HG03095 (cell line): ENCODE results near the gene FNDC3B.

Source experiments
- ATAC-seq: cut with Tn5 transposase; IDR thresholded peaks from one replicate; pipeline ENCODE4 v1.9.1; 2021; ENCODE audit warnings: moderate library complexity; ENCODE audit not compliant: unreplicated experiment

Gene FNDC3B

GRCh38 chr3:172300862-172301261 lies 261.5 kb downstream of the FNDC3B start:
- ATAC-seq: no peak

- no peak for ATAC-seq
These were observed 262.8 kb downstream of the FNDC3B start for GRCh38 chr3:172302203-172302602.

DNA sequence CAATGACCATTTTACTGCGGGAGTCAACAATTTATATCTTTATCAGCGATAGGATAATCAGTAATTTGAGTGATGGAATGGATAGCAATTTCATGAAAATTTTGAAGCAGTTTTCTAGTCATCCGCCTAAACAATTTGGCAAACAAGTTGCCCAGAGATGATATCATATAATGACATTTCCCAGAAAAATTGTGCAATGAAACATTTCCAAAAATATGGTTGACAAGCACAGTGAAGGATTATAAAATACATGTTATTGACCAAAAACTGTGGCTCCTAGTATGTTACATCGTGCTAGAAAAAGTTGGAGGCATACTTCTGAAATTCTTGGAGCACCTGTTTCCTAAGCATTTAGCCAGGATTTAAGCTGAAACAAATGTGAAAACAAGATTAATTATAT lies 263.8 kb downstream of the FNDC3B start:
- ATAC-seq: no peak

DNA sequence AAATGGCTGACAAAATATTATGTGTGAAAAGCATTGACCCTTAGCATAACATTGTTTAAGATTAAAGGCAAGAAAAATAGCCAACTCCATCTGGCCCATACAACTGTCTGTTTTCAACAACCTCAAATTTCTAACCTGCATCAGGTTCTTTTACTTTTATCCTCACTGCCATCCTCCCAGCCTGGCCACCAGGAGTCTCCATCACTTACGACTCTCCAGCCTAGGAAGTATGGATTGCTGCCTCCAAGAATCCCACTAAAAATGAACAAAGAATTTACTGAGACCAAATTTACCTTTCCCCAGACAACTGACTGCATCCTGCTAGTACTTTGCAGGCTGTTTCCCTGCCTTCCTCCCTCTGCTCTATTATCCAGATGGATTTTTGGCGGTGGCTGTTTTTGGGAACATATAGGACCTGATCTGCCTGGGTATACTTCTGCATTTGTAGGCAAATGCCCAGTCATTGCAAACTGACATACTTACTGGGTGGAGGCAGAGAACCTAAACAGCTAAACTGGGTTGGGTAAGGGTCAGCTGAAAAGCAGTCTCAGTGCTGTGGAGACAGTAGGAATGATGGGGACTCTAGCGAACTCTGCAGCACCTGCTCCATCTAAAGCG lies 264.7 kb downstream of the FNDC3B start:
- no peak for ATAC-seq

DNA sequence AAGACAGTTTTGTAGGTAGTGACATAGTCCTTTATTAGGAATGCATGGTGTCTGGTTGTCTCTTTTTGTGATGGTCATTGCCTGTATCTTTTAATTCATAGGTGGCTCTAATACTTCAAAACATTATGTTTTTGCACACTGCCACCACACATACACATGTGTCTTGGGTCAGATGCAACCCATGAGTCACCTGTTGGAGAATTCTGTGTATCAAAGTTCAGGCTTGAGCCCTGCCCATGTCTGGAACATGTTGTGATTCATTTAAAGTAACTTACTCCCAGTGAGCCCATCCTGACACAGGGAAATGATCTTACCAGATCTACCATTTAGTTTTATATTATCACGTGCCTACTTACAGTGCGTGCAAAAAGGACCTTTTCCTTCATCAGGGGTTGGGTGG lies 266.2 kb downstream of the FNDC3B start:
- no peak for ATAC-seq

DNA sequence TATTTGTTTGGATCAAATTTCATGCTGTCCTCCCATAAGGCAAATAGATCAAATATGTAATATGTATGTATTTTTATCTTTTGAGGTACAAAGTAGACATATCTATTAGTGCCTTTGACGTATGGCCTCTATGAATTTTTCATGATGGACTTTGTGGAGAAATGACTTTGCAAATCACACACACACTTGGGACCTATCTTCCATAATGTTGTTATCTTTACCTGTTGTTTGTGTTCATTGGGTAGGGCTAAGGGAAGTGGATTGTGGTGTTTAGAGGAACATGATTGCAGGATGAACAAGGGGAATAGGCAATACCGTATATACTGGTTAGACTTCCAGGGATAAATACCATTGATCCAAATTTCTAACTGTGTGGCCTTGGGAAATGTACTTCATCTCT lies 266.6 kb downstream of the FNDC3B start:
- ATAC-seq: no peak

GRCh38 chr3:172307141-172307560 lies 267.8 kb downstream of the FNDC3B start:
- no peak for ATAC-seq

GRCh38 chr3:172309059-172309458 lies 269.7 kb downstream of the FNDC3B start:
- no peak for ATAC-seq

DNA sequence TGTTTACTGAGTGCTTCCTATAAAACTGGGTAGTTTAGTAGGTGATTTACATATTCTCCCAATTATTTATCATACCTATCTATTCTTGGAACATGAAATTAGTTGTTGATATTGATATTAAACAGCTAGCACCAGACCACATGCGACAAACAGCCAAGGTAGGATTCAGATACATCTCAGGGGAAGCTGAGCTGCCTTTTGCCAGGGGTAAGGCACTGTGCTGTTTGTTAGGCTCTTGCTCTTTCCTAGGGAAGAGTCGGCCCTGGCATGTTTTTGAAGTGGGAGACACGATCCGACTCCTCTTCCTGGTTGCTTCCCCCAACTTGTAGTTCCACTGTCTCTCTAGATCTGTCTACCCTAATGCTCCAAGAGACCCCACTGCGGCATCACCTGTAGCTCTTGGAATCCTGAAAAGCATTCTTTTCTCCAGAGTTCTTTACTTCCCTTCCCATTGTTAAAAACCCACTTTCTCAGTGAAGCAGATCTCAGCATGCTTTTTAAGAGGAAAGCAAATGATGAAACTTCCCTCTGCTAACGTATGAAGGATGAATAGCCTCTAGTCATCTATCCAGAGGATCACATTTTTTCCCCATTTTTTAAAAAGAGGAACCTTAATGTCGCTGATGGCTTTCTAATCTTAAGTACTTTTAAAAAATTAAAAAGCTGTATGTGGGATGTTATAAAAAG lies 270.5 kb downstream of the FNDC3B start:
- no peak for ATAC-seq

DNA sequence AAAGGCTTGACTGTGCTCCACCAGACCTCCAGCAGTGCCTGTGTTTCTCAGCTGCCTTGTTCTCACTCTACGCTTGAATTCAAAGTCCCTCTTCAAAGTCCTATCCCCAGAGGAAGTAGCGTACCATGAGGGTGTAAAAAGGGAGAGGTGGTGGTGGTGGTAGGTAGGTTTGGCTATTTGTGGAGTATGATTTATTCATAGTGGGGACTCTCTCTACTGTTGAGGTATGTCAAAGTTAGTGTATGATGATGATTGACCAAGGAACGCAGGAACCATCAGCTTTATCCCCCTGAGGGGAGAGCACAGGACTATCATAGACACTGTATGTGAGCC lies 271.0 kb downstream of the FNDC3B start:
- ATAC-seq: no peak

DNA sequence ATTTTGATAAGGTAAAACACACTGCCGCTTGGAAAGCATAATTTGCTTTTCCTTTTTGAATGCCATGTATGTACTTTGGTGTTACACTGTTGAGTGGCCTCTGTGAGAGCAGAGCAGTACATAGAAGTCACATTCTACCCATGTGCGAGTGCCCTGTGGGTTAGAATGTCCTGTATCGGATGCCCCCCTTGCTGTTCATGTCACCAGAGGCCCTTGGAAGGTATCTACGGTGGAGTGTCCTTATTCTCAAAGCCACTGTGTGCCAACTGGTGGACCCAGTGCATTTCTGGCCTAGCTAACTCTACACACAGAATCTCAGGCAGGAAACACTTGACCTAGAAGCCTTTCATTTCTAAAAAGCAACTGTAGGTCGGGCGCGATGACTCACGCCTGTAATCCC lies 271.8 kb downstream of the FNDC3B start:
- ATAC-seq: no peak

GRCh38 chr3:172312001-172312400 lies 272.6 kb downstream of the FNDC3B start:
- ATAC-seq: no peak

DNA sequence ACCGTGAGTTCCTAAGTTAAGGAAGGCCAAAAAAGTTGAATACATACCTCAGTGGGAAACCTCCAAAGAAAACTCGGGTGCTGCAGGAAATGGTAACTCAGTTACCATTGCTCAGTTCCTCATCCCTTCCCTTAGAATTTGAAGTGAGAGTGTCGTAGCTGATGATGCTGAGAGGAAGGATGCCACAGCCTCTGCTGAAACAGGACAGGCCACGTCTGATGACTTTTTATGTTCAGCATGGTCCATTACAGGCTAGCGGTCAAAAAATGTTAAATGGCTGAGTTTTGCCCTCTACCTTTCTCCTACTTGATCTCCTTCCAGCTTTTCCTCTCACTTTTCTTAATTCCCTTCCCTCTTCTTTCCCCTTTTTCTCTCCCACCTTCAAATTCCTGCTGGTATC lies 273.3 kb downstream of the FNDC3B start:
- no peak for ATAC-seq

DNA sequence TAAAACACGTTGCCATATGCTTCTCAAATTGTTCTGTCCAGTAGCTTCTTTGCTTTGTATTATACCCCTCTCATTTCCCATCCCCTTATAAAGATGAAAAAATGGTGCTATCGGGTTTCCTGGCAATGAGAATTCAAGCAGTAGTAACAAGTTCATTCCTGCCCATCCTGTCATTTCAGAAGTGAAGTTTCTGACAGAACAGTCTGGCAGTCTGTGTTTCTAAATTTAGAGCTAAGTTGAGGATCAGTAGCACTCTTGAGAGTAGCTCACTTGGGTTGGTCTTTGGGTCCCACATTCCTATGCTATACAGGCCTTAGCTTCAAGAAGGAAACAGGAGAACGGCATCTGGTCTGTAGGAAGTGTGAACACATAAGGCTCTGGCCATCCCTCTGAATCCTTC lies 274.3 kb downstream of the FNDC3B start:
- ATAC-seq: no peak

DNA sequence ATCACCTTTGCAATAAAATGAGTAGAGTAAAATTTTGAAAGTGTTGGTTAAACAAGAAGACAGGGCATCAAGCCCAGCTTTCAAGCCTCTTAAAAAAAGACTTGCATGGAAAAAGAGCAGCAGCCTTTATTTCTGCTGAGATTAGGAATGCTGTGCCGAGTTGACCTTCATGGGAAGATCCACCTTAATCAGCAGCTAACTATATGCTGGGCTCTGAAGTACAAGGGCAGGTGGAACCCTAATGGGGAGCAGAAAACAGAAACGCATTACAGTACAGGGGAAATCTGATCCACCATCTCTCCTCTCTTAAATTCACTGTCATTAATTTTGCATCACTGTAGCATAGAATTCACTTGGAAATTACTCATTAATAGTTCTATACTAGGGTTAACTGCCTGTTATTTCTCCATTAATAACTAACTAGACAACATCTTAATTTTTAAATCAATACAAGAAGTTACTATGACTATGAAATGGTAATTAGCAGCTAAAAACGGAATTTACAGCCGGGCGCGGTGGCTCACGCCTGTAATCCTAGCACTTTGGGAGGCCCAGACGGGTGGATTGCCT lies 275.3 kb downstream of the FNDC3B start:
- no peak for ATAC-seq

DNA sequence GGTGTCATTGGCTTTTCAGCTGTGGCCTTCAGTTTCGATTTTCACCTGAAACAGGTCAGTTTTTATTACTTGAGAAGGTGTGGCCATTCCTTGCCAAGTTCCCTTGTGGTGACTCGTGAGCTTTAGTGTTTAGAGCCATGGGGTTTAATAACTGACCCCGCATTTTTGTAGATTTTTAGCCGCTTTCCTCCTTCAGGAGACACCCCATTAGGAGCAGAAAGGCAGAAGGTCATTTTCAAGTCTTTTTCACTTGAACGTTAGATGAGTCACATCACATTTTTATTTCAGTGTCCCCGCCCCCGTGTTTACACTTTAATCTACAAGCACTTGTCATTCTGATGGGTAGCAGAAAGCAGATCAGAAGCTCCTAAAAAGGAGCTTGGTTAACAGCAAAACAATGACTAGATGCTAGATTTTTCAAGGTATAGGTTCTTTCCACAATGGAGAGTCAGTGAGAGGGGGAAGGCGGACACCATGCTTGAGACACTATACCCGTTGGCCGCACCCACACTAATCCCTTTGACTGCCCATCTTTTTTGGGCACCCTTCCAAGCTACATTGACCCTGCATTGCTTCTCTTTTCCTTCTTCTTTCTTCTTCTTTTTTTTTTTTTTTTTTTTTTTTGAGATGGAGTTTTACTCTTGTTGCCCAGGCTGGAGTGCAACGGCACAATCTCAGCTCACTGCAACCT lies 276.2 kb downstream of the FNDC3B start:
- ATAC-seq: no peak

- no peak for ATAC-seq
These were observed 277.4 kb downstream of the FNDC3B start for GRCh38 chr3:172316758-172317157.

GRCh38 chr3:172317481-172317880 lies 278.1 kb downstream of the FNDC3B start:
- ATAC-seq: no peak

DNA sequence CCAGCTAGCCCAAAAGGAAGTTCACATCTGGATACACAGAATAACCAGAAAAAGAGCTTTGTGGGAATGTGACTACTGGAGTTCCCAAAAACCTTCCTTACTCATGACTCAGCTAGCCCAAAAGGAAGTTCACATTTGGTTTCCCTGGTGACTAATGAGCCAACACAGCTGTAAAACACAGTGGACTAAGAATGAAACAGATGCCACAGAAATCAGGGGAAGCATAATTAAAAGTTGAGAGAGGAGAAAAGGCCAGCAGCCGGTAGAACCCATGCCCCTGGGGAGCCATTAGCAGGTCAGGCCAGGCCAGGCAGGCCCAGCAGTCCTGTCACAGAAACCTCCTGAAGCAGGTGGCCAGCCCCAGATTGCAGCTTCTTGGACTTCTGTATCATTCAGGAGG lies 278.6 kb downstream of the FNDC3B start:
- ATAC-seq: peak; percentile 65

- no peak for ATAC-seq
These were observed 280.2 kb downstream of the FNDC3B start for GRCh38 chr3:172319595-172319994.

- ATAC-seq: no peak
These were observed 281.1 kb downstream of the FNDC3B start for GRCh38 chr3:172320468-172320867.

DNA sequence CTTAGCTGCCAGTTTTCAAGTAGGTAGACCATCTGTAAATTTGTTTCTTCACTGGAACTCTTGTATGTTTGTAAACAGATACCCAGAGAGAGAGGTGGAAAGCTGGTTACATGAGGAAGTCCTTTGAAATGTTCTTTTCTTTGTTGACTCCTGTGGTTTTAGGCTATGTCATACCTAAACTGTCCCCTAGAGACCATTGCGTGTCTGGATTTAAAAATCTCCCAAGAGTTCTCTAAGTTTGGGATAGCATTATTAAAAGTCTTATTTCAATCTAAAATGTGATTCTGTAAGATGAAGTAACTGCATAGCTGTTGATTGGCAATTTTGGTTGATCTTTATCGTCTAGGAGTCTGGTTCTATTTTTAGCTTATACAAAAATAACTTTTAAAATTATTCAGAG lies 281.7 kb downstream of the FNDC3B start:
- ATAC-seq: no peak
